SU-DHL-6 (cell line): ENCODE data around the gene BPIFB2.

ENCODE experiments used
- H2AFZ ChIP-seq: fragments of 200-600 bp; sonication (generic); 2 replicates; pipeline ENCODE4 v1.6.1; 2014; ENCODE audit warnings: low read depth, mild to moderate bottlenecking, moderate library complexity, mixed read lengths, antibody characterized with exemption, low read length; ENCODE audit not compliant: severe bottlenecking
- H3F3A ChIP-seq: fragments of 200-600 bp; shearing (Covaris generic); 2 replicates; pipeline ENCODE4 v1.6.0; 2016; ENCODE audit warnings: antibody characterized with exemption, mild to moderate bottlenecking; ENCODE audit not compliant: insufficient read depth
- H3K27ac ChIP-seq: fragments of 200-600 bp; sonication (generic); 2 replicates; pipeline ENCODE4 v1.5.1; 2016; ENCODE audit warnings: low read depth, mild to moderate bottlenecking, low read length, moderate library complexity, mixed read lengths
- H3K27me3 ChIP-seq: fragments of 200-600 bp; sonication (generic), shearing (Covaris generic); 2 replicates; pipeline ENCODE4 v1.6.0; 2014; ENCODE audit warnings: mild to moderate bottlenecking, low read length
- H3K36me3 ChIP-seq: fragments of 200-600 bp; sonication (generic); 2 replicates; pipeline ENCODE4 v1.6.1; 2014; ENCODE audit warnings: mild to moderate bottlenecking, low read length, mixed read lengths
- H3K4me2 ChIP-seq: fragments of 300-600, 200-600 bp; shearing (Covaris generic), sonication (generic); 2 replicates; pipeline ENCODE4 v1.6.0; 2014; ENCODE audit warnings: low read length, low read depth, mild to moderate bottlenecking; ENCODE audit not compliant: poor library complexity, severe bottlenecking
- H3K4me3 ChIP-seq: fragments of 200-600 bp; sonication (generic); 2 replicates; pipeline ENCODE4 v1.5.1; 2014; ENCODE audit warnings: antibody characterized with exemption, low read length, mild to moderate bottlenecking, mixed read lengths; ENCODE audit not compliant: insufficient read depth, poor library complexity, severe bottlenecking
- H3K79me2 ChIP-seq: fragments of 200-600 bp; sonication (generic); 2 replicates; pipeline ENCODE4 v1.6.1; 2014; ENCODE audit warnings: mild to moderate bottlenecking, low read length, moderate library complexity; ENCODE audit not compliant: insufficient read depth
- H3K9ac ChIP-seq: fragments of 200-600 bp; sonication (generic); 2 replicates; pipeline ENCODE4 v1.7.0; 2014; ENCODE audit warnings: mild to moderate bottlenecking, low read length
- H3K9me2 ChIP-seq: fragments of 200-600 bp; sonication (generic); replicated peaks from 2 replicates; pipeline ENCODE4 v1.6.1; 2014; ENCODE audit warnings: low read length; ENCODE audit not compliant: insufficient read depth
- H3K9me3 ChIP-seq: fragments of 200-600 bp; sonication (generic); 2 replicates; pipeline ENCODE4 v1.6.1; 2014; ENCODE audit warnings: low read length, mixed read lengths; ENCODE audit not compliant: insufficient read depth
- H4K20me1 ChIP-seq: fragments of 200-600 bp; sonication (generic); 2 replicates; pipeline ENCODE4 v1.6.1; 2014; ENCODE audit warnings: low read depth, mild to moderate bottlenecking, antibody characterized with exemption, low read length, moderate library complexity, mixed read lengths
- EZH2phosphoT487 ChIP-seq: fragments of 200-600 bp; sonication (generic), shearing (Covaris generic); conservative IDR thresholded peaks from 2 replicates; pipeline ENCODE4 v1.6.1; 2018; ENCODE audit warnings: mild to moderate bottlenecking, antibody characterized with exemption, low read length, moderate library complexity, mixed read lengths
- TF ChIP-seq, protein P1 (sequence below): fragments of 200-600 bp; sonication (generic); IDR thresholded peaks from one replicate; pipeline ENCODE4 v1.5.1; 2017; ENCODE audit warnings: antibody characterized with exemption, mild to moderate bottlenecking, low read length, moderate library complexity; ENCODE audit not compliant: insufficient read depth, poor library complexity, severe bottlenecking

Gene BPIFB2

DNA sequence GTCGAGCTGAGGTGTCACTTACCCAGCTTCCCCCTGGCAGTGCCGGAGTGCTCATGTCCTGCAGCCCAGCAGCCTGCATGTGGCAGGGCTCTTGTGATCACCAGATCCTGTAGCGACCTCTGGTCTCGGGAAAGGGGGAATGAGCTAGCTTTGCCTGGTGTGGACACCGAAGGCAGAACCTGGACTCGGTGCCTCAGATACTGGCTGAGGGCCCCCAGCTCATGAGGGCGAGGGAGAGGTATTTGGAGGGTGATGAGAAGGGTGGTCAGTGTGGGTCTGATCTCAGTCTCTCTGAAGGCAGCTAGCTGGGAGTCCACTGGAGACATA lies 29.5 kb upstream of the BPIFB2 start:
- Histone ChIP-seq H3K9me2 (no peaks in the 10 kb centered on the region), H3F3A (no peaks in the 10 kb centered on the region), H3K9ac (no peak overlapping the region), H3K9me3 (no peaks in the 10 kb centered on the region), H4K20me1 (no peaks in the 10 kb centered on the region), H3K4me2 (no peak overlapping the region), H3K4me3 (no peak overlapping the region), H3K79me2 (no peaks in the 10 kb centered on the region), H3K36me3 (no peaks in the 10 kb centered on the region), H3K27ac (no peak overlapping the region), H3K27me3 (no peaks in the 10 kb centered on the region), H2AFZ (no peak overlapping the region)
- TF ChIP-seq, protein P1, sequence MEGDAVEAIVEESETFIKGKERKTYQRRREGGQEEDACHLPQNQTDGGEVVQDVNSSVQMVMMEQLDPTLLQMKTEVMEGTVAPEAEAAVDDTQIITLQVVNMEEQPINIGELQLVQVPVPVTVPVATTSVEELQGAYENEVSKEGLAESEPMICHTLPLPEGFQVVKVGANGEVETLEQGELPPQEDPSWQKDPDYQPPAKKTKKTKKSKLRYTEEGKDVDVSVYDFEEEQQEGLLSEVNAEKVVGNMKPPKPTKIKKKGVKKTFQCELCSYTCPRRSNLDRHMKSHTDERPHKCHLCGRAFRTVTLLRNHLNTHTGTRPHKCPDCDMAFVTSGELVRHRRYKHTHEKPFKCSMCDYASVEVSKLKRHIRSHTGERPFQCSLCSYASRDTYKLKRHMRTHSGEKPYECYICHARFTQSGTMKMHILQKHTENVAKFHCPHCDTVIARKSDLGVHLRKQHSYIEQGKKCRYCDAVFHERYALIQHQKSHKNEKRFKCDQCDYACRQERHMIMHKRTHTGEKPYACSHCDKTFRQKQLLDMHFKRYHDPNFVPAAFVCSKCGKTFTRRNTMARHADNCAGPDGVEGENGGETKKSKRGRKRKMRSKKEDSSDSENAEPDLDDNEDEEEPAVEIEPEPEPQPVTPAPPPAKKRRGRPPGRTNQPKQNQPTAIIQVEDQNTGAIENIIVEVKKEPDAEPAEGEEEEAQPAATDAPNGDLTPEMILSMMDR: no peak
- TF ChIP-seq EZH2phosphoT487: no peak

DNA sequence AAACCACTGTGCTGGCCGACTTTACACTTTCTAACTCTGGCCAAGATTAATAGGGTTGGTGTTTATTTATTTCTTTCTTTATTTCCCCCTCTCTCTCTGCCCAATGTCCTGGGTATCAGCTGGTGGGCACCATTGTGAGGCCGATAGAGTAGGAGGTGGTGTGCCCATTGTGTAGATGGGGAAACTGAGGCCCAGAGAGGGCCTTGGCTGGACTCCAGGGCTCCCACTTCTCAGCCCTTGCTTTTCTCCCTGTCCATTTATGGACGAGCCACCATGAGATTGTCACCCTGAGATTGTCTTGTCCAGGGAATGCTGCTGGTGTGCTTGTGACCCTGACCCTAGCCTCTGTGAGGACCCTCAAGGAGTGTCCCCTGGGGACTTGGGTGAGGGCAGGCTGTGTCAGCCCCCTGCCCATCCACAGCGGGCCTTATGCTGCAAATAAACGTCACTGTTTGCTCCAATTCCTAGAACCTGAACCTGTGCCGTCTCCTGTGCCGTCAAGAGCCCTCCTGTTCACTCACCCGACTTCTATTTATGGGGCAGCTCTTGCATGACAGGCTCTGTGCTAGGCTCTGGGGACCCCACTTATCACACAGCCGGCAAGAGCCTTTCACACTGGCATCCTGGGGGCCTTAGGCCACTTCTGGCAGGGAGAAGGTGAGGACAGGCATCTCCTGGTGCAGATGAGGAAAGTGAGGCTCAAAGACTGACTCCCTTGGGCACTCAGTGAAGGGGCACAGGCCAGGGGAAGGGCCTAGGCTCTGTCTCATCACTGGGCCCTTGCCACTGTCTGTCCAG lies 28.1 kb upstream of the BPIFB2 start:
- H3K79me2 ChIP-seq: no peaks in the 10 kb centered on the region

DNA sequence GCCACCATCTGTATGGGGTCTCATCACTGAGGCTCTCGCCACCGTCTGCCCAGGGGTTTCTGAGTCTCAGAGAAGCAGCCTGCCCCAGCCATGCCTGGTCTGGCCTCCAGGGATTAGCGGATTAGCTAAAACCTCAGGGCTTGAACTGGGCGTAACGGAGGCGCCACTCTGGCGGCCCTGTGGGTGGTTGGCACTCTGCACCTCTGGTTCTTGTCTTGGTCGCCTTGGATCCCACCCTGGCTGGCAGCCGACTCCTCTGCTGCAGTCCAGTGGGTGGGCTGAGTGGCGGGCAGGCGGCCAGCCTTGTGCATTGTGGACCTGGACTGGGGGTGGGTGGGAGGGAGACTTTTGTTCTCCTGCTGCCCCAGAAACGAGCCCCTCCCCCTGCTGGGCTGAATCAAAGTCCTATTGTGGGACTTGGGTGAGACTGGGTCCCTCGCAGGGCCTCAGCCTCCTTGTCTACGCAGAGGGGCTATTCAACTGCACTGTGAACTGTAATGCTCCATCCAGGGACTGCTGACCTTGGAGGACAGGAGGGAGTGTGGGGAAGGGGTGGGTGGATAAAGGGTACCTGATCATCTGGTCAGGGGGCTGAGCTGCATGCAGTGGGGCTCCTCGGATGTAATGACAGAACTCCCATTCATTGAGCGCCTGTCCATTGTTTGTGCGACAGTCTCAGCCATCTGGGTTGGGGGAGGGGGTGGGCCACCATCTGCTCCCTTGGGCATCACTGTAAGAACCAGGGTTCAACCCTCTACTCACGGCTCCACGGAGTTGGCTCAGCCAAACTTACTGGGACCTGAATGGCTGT lies 27.2 kb upstream of the BPIFB2 start:
- no peak overlapping the region for H3K4me2 ChIP-seq
- TF ChIP-seq, protein P1: no peak
- no peak for TF ChIP-seq EZH2phosphoT487
- H3K27ac ChIP-seq: no peak overlapping the region

More for the DNA sequence above, 28.1 kb upstream of the BPIFB2 start:
- Histone ChIP-seq H3K9me3 (no peaks in the 10 kb centered on the region), H3K9ac (no peak overlapping the region), H3K27me3 (no peaks in the 10 kb centered on the region), H3K4me3 (no peak overlapping the region), H3K36me3 (no peaks in the 10 kb centered on the region), H2AFZ (no peak overlapping the region), H3K9me2 (no peaks in the 10 kb centered on the region), H3F3A (no peaks in the 10 kb centered on the region), H3K4me2 (no peak overlapping the region), H3K27ac (no peak overlapping the region), H4K20me1 (no peaks in the 10 kb centered on the region)
- TF ChIP-seq, protein P1: no peak
- TF ChIP-seq EZH2phosphoT487: no peak

More for the DNA sequence above, 27.2 kb upstream of the BPIFB2 start:
- Histone ChIP-seq H2AFZ (no peak overlapping the region), H3K4me3 (no peak overlapping the region), H3K9ac (no peak overlapping the region), H4K20me1 (no peaks in the 10 kb centered on the region), H3K9me2 (no peaks in the 10 kb centered on the region), H3K9me3 (no peaks in the 10 kb centered on the region), H3K27me3 (no peaks in the 10 kb centered on the region), H3K79me2 (no peaks in the 10 kb centered on the region), H3K36me3 (no peaks in the 10 kb centered on the region), H3F3A (no peaks in the 10 kb centered on the region)
